PC-9 (cell line): Measurements from ENCODE around the gene LSR. TPM values are rescaled to one million over a fixed set of nuclear protein-coding genes. Genes with fewer than 3 reads are reported as not detected.

Experiments
- BruUV-seq: library from RNA; stranded (reverse); fragments of 400-500 nt; replicated peaks from 2 replicates; lab custom pipeline; 2021; lab: Mats Ljungman, UMichigan
- CTCF ChIA-PET: fragments of 300-600 bp; sonication (Branson Sonifier 250); formaldehyde crosslinking; loops from one replicate; lab custom pipeline; 2022; ENCODE audit warnings: antibody characterized with exemption; lab: Charles Lee
- POLR2A ChIA-PET: fragments of 300-600 bp; sonication (Branson Sonifier 250); formaldehyde crosslinking; loops from one replicate; lab custom pipeline; 2022; ENCODE audit warnings: antibody characterized with exemption; ENCODE audit not compliant: unreplicated experiment; lab: Charles Lee
- DNase-seq, 2 experiments: peaks; one replicate each; pipeline versions ENCODE4 v3.0.0 to v3.0.0-alpha.2; 2015 to 2022; ENCODE audit warnings: mixed read lengths in 1 of 2
- H2AFZ ChIP-seq: fragments of 200-600 bp; sonication (generic); 2 replicates; pipeline ENCODE4 v1.8.1; 2017; ENCODE audit warnings: antibody characterized with exemption
- H3F3A ChIP-seq: fragments of 200-600 bp; sonication (generic); 2 replicates; pipeline ENCODE4 v1.8.1; 2017; ENCODE audit warnings: antibody characterized with exemption, mild to moderate bottlenecking, low read depth; ENCODE audit not compliant: insufficient read depth
- H3K27ac ChIP-seq: fragments of 200-600 bp; sonication (generic); 2 replicates; pipeline ENCODE4 v1.6.1; 2016; ENCODE audit warnings: mixed run types
- H3K27me3 ChIP-seq: fragments of 200-600 bp; sonication (generic); 2 replicates; pipeline ENCODE4 v1.6.1; 2016; ENCODE audit warnings: low read depth, mixed run types; ENCODE audit not compliant: insufficient read depth
- H3K36me3 ChIP-seq: fragments of 200-600 bp; sonication (generic); 2 replicates; pipeline ENCODE4 v1.6.1; 2016; ENCODE audit warnings: low read depth, mixed run types
- H3K4me1 ChIP-seq: fragments of 200-600 bp; sonication (generic); replicated peaks from 2 replicates; pipeline ENCODE4 v1.6.1; 2016; ENCODE audit warnings: mixed run types; ENCODE audit not compliant: insufficient read depth
- H3K4me2 ChIP-seq: fragments of 200-600 bp; sonication (generic); 2 replicates; pipeline ENCODE4 v1.6.1; 2017; ENCODE audit warnings: mixed run types
- H3K4me3 ChIP-seq: fragments of 200-600 bp; sonication (generic); 2 replicates; pipeline ENCODE4 v1.6.1; 2016; ENCODE audit warnings: mixed run types
- H3K79me2 ChIP-seq: fragments of 200-600 bp; sonication (generic); 2 replicates; pipeline ENCODE4 v1.6.1; 2017; ENCODE audit warnings: low read depth, mixed run types
- H3K9me2 ChIP-seq: fragments of 200-600 bp; sonication (generic); 2 replicates; pipeline ENCODE4 v1.8.1; 2017; ENCODE audit warnings: mild to moderate bottlenecking; ENCODE audit not compliant: insufficient read depth
- H3K9me3 ChIP-seq: fragments of 200-600 bp; sonication (generic); 2 replicates; pipeline ENCODE4 v1.8.1; 2016; ENCODE audit warnings: low read depth; ENCODE audit not compliant: insufficient read depth
- H4K20me1 ChIP-seq: fragments of 200-600 bp; sonication (generic); 2 replicates; pipeline ENCODE4 v1.8.1; 2017; ENCODE audit not compliant: insufficient read depth
- EZH2 ChIP-seq: fragments of 200-600 bp; sonication (generic); IDR thresholded peaks from 2 replicates; pipeline ENCODE4 v1.8.0; 2017; ENCODE audit warnings: antibody characterized with exemption, low read depth
- intact Hi-C: fragments of 100-400 bp; cut with micrococcal nuclease; formaldehyde crosslinking; loops from one replicate; pipeline ENCODE4 v1.10.0; 2022; ENCODE audit not compliant: unreplicated experiment
- total RNA-seq: library from RNA; stranded (reverse); gene quantifications from 2 replicates; pipeline ENCODE4 v1.2.3, GENCODE V29; 2021
- TF ChIP-seq, protein P1 (sequence below): fragments of 200-600 bp; sonication (generic); conservative IDR thresholded peaks from 2 replicates; pipeline ENCODE4 v1.6.1; 2017; ENCODE audit warnings: mixed run types, antibody characterized with exemption, mild to moderate bottlenecking, moderate library complexity

The LSR gene
- total RNA-seq, 1 experiment from 2014 or later, result 145 TPM

DNA sequence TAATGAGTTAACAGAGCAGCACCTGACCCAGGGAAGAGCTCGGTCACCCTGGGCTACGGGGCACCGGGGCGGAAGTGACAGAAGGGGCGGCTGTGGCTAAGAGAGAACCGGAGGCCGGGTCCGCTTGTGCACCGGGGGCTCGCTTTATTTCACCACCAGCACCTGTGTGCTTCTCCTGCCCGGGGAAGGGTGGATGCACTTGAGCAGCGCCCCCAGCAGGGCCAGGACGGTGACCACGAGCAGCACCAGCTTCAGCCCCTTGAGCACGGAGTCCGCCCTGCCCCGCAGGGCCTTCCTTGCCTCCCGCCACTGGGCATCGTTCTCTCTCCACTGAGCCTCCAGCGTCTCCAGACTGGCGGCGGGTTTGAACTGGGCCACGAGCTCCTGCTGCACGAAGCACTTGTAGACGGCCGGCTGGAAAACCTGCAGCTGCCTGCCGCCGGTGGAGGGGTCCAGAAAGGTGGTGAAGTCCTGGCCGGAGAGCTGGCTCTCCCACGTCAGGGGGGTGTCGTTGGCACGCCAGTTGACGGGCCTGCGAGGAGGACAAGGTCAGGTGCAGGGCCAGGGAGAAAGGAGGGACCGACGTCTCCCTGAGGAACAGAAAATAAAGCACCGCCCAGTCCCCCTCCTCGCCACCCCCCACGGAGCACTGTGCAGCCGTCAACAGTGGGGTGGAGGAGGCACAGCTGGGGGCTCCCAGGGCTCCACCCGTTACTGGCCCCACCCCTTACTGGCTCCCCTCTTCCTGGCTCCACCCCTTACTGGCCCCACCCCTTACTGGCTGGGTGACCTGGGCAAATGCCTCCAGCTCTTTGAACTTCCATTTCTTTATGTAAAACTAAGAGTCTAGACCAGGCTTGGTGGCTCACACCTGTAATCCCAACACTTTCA lies 23.9 kb upstream of the LSR start:
- Histone ChIP-seq H2AFZ (no peak overlapping the region), H3K4me1 (no peaks in the 10 kb centered on the region), H3K4me2 (no peak overlapping the region), H3K27ac (no peak overlapping the region), H3K36me3 (no peaks in the 10 kb centered on the region), H3K9me2 (no peaks in the 10 kb centered on the region), H3F3A (no peaks in the 10 kb centered on the region), H3K4me3 (no peak overlapping the region), H3K9me3 (no peaks in the 10 kb centered on the region), H3K79me2 (no peaks in the 10 kb centered on the region), H4K20me1 (no peaks in the 10 kb centered on the region), H3K27me3 (no peaks in the 10 kb centered on the region)
- CTCF ChIA-PET, result interaction anchor here (0.8 kb wide), 1 partner anchor 83 kb away, joined by 3 read pairs; no protein-coding TSS in a partner anchor
- POLR2A ChIA-PET, result interaction anchor here (0.6 kb wide), 1 partner anchor 434 kb away, joined by 9 read pairs; no protein-coding TSS in a partner anchor
- intact Hi-C loops, result no loop called here
- no peak for DNase-seq
- BruUV-seq, result no TSS peak
- TF ChIP-seq EZH2, result no peak
- TF ChIP-seq, protein P1, sequence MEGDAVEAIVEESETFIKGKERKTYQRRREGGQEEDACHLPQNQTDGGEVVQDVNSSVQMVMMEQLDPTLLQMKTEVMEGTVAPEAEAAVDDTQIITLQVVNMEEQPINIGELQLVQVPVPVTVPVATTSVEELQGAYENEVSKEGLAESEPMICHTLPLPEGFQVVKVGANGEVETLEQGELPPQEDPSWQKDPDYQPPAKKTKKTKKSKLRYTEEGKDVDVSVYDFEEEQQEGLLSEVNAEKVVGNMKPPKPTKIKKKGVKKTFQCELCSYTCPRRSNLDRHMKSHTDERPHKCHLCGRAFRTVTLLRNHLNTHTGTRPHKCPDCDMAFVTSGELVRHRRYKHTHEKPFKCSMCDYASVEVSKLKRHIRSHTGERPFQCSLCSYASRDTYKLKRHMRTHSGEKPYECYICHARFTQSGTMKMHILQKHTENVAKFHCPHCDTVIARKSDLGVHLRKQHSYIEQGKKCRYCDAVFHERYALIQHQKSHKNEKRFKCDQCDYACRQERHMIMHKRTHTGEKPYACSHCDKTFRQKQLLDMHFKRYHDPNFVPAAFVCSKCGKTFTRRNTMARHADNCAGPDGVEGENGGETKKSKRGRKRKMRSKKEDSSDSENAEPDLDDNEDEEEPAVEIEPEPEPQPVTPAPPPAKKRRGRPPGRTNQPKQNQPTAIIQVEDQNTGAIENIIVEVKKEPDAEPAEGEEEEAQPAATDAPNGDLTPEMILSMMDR, result no peak

DNA sequence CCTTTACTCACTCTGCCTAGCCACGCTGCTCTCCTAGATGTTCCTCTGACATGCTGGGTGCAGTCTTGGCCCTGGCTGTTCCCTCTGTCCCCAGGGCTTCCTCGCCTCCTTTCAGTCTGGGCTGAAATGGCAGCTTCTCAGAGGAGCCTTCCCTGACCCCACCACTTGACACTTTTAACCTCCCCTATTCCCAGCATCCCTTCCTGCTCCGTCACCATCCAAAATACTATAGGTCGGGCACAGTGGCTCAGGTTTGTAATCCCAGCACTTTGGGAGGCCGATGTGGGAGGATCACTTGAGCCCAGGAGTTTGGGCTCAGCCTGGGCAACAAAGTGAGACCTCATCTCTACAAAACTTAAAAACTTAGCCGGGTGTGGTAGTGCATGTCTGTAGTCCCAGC lies 22.9 kb upstream of the LSR start:
- no peaks in the 10 kb centered on the region for H4K20me1 ChIP-seq
- CTCF ChIA-PET, result no interaction called here
- H3F3A ChIP-seq, result no peaks in the 10 kb centered on the region
- no peak overlapping the region for H3K4me2 ChIP-seq
- H2AFZ ChIP-seq, result no peak overlapping the region
- no peaks in the 10 kb centered on the region for H3K9me2 ChIP-seq
- no peak overlapping the region for H3K4me3 ChIP-seq
- H3K27me3 ChIP-seq, result no peaks in the 10 kb centered on the region
- POLR2A ChIA-PET, result no interaction called here
- no TSS peak for BruUV-seq
- no peak overlapping the region for H3K27ac ChIP-seq
- no peak for DNase-seq
- H3K79me2 ChIP-seq, result no peaks in the 10 kb centered on the region
- no peak for TF ChIP-seq EZH2
- TF ChIP-seq, protein P1, result no peak
- H3K36me3 ChIP-seq, result no peaks in the 10 kb centered on the region
- H3K4me1 ChIP-seq, result no peaks in the 10 kb centered on the region
- intact Hi-C loops, result no loop called here
- H3K9me3 ChIP-seq, result no peaks in the 10 kb centered on the region

DNA sequence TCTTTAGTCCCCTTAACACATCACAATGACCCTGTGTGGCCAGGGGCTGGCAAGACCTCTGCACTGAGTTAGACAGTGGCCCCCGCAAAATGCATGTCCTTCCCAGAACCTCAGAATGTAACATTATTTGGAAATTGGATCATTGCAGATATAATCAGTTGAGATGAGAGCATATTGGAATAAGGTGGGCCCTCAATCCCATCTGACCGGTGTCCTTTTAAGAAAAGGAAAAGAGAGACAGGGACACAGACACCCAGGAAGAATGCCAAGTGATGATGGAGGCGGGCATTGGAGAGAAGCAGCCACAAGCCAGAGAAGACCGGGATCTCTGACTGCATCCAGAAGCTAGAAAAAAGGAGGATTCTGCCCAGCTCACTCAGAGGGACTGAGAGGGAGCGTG lies 22.1 kb upstream of the LSR start:
- Histone ChIP-seq H3K4me3 (no peak overlapping the region), H3F3A (no peaks in the 10 kb centered on the region), H3K79me2 (no peaks in the 10 kb centered on the region), H3K4me2 (no peak overlapping the region), H4K20me1 (no peaks in the 10 kb centered on the region), H2AFZ (no peak overlapping the region), H3K27ac (no peak overlapping the region), H3K27me3 (no peaks in the 10 kb centered on the region), H3K4me1 (no peaks in the 10 kb centered on the region), H3K36me3 (no peaks in the 10 kb centered on the region), H3K9me2 (no peaks in the 10 kb centered on the region), H3K9me3 (no peaks in the 10 kb centered on the region)
- ChIA-PET CTCF (interaction anchor here (0.5 kb wide), 1 partner anchor 35 kb away, joined by 3 read pairs; no protein-coding TSS in a partner anchor), POLR2A (no interaction called here)
- intact Hi-C loops, result no loop called here
- no peak for DNase-seq
- BruUV-seq, result no TSS peak
- TF ChIP-seq, protein P1, result no peak
- no peak for TF ChIP-seq EZH2
